ENCODE data around the gene CAPN1. TPM values are rescaled to one million over a fixed set of nuclear protein-coding genes. Genes with fewer than 3 reads are reported as not detected.
A peak's percentile ranks its signal among the peaks of the same experiment; 100 is the strongest.

CAPN1 gene
- total and polyA plus RNA-seq, 9 of the 15 experiments (the other 6 are each of a cell fraction or from before 2014, with no cell fraction given), result 3.5 to 199 (median 61.6) TPM

GRCh38 chr11:65132988-65133700, 48.6 kb upstream of the CAPN1 start:
- ATAC-seq (peak; percentile 55), FAIRE-seq (peak; percentile 81), DNase-seq (ENCODE audit: extremely low read depth in 1 of 4, low spot score in 3 of 4) (peak; percentile 71 to 81 (median 78))
- in situ Hi-C loops (cut with MboI) (no loop called here), intact Hi-C loops (cut with micrococcal nuclease) (no loop called here)
- ChIA-PET POLR2A (interaction anchor here (0.6 to 8.4 kb wide), 6 partner anchors 13 to 136 kb away, joined by 3 to 182 read pairs (median 8); partner anchors contain the start of genes BATF2, FAU, MRPL49 and SPDYC), CTCF (ENCODE audit: low intra/inter-chr PET ratio) (no interaction called here)
- Histone ChIP-seq H3K36me3 (ENCODE audit: control insufficient read depth, insufficient read depth, low read length) (peaks cover 49% of the 10 kb centered on the region), H4K20me1 (replicated peaks; ENCODE audit: control insufficient read depth, insufficient read depth, low read length) (peaks cover 9% of the 10 kb centered on the region; the same call in 1 of the 2 replicates), H3K4me3 (peak overlapping the region; percentile 96), H3K9me3 (replicated peaks; ENCODE audit: control insufficient read depth, insufficient read depth, low read depth, low read length) (no peaks in the 10 kb centered on the region), H3K4me2 (ENCODE audit: insufficient read depth, low read length) (peak overlapping the region; percentile 98), H2AFZ (ENCODE audit: low read depth, low read length) (peak overlapping the region; percentile 7; the same call in 1 of the 2 replicates), H3K9ac (ENCODE audit: insufficient read depth in 1 of 2, low read depth in 2 of 2, low read length in 2 of 2) (peak overlapping the region; percentile 98 to 99), H3K27ac (ENCODE audit: extremely low read depth, low read depth, low read length) (peak overlapping the region; percentile 98), H3K9me1 (ENCODE audit: control insufficient read depth, insufficient read depth, low read length) (peaks cover 4% of the 10 kb centered on the region), H3K79me2 (ENCODE audit: control insufficient read depth, insufficient read depth, low read length) (peaks cover 41% of the 10 kb centered on the region), H3K27me3 (ENCODE audit: control insufficient read depth in 2 of 2, insufficient read depth in 2 of 2, low read length in 2 of 2) (no peaks in the 10 kb centered on the region; a peak in 1 of 5 replicates), H3K4me1 (replicated peaks in 1 of 2; ENCODE audit: control insufficient read depth in 2 of 2, insufficient read depth in 2 of 2, low read length in 2 of 2) (peaks cover 21 to 49% of the 10 kb centered on the region in 2 experiments; a peak in 4 of 5 replicates)
- BruUV-seq (replicated peaks), result no TSS peak
- WGBS (ENCODE audit: insufficient coverage, low coverage, missing lambda C conversion rate), result 37% methylated on average over 17 of the region's 18 CpGs
- TF ChIP-seq CTBP1 (IDR thresholded peaks at IDR 0.05; ENCODE audit: borderline replicate concordance), result peak; percentile 17; the same call in 1 of the 2 replicates
- no peak for TF ChIP-seq ZBTB9 (CRISPR knock-in tag; IDR thresholded peaks at IDR 0.05)
- TF ChIP-seq PRDM10 (IDR thresholded peaks at IDR 0.05; ENCODE audit: partially characterized antibody), result peak; percentile 4
- TF ChIP-seq ZNF740 (CRISPR knock-in tag; IDR thresholded peaks at IDR 0.05), result peak; percentile 46; the same call in 1 of the 2 replicates
- no peak for TF ChIP-seq ZNF740 (tag; IDR thresholded peaks at IDR 0.05)
- TF ChIP-seq CHD1 (IDR thresholded peaks at IDR 0.05; ENCODE audit: low read length), result no peak
- peak; percentile 26; the same call in 1 of the 2 replicates for TF ChIP-seq CBFB (CRISPR knock-in tag; IDR thresholded peaks at IDR 0.05)
- TF ChIP-seq MAZ (CRISPR knock-in tag; conservative IDR thresholded peaks at IDR 0.05 in 1 of 2, IDR thresholded peaks at IDR 0.05 in 1 of 2), result peak in 1 of 2 experiments; percentile 47; a peak in 1 of 4 replicates

Data from K562 (cell line).